GM12878 (cell line): ENCODE data around the gene ESPL1. TPM values are rescaled to one million over a fixed set of nuclear protein-coding genes. Genes with fewer than 3 reads are reported as not detected.

Experiments used
- polyA plus RNA-seq, 11 experiments: library from polyadenylated mRNA; depleted of rRNA in 4 of 11; unstranded in 6 of 11; stranded (reverse) in 5 of 11; fragments of >200 nt; fragmentation: Nextera tagmentation in 4 of 11; fragmentation: Illumina TruSeq in 1 of 11; extraction: Ambion mirVana in 4 of 11; extraction: Trizol in 1 of 11; gene quantifications; 1 replicate in 1 of 11; 2 replicates in 10 of 11; pipeline versions ENCODE4 v1.2.1 to v1.2.3, GENCODE V29; 2011 to 2016; ENCODE audit warnings: inconsistent platforms in 2 of 11, missing spikeins in 2 of 11, low read depth in 1 of 11
- total RNA-seq, 4 experiments: library from RNA; depleted of rRNA in 3 of 4; stranded (reverse); fragments of >200 nt in 3 of 4; fragmentation: Illumina TruSeq in 1 of 4; extraction: Trizol in 1 of 4; gene quantifications; 2 replicates each; pipeline versions ENCODE4 v1.2.1 to v1.2.3, GENCODE V29; 2013 to 2021

Gene ESPL1
- total and polyA plus RNA-seq, 10 of the 15 experiments (the other 5 are each of a cell fraction or from before 2014, with no cell fraction given), result 2.1 to 61.9 (median 21.2) TPM

Other genes with a start within 250 kb of the ESPL1 start
Only the 7 nearest of the 19 such genes appear.
- gene CSAD, start 87.4 kb upstream of the ESPL1 start, total RNA-seq (2014; rRNA removed), result 7.0 and 12.5 TPM in 2 replicates
- gene CSAD, start 87.4 kb upstream of the ESPL1 start, total RNA-seq (2014; rRNA removed; fragmentation: Illumina TruSeq; extraction: Trizol), result 5.4 and 6.7 TPM in 2 replicates
- gene CSAD, start 87.4 kb upstream of the ESPL1 start, total RNA-seq (2021), result 6.1 and 9.3 TPM in 2 replicates
- gene CSAD, start 87.4 kb upstream of the ESPL1 start, polyA plus RNA-seq (2011; rRNA removed), result 14.4 and 19.1 TPM in 2 replicates
- gene CSAD, start 87.4 kb upstream of the ESPL1 start, polyA plus RNA-seq (2014; fragmentation: Illumina TruSeq; extraction: Trizol), result 12.3 and 12.7 TPM in 2 replicates
- gene CSAD, start 87.4 kb upstream of the ESPL1 start, polyA plus RNA-seq (2014; fragmentation: Nextera tagmentation; extraction: Ambion mirVana), result 1 to 10 TPM; 1.2 to 2.0 TPM
- 20.0 and 20.4 TPM in 2 replicates for gene CSAD, start 87.4 kb upstream of the ESPL1 start, polyA plus RNA-seq (2014; rRNA removed)
- gene CSAD, start 87.4 kb upstream of the ESPL1 start, polyA plus RNA-seq (2016; fragmentation: Nextera tagmentation; extraction: Ambion mirVana), result 1 to 10 TPM; 1.1 to 2.4 TPM
- 366 and 425 TPM in 2 replicates for gene ITGB7, start 61.0 kb upstream of the ESPL1 start, total RNA-seq (2014; rRNA removed)
- gene ITGB7, start 61.0 kb upstream of the ESPL1 start, total RNA-seq (2014; rRNA removed; fragmentation: Illumina TruSeq; extraction: Trizol), result 158 and 166 TPM in 2 replicates
- 459 and 487 TPM in 2 replicates for gene ITGB7, start 61.0 kb upstream of the ESPL1 start, total RNA-seq (2021)
- gene ITGB7, start 61.0 kb upstream of the ESPL1 start, polyA plus RNA-seq (2011; rRNA removed), result 130 and 234 TPM in 2 replicates
- 95.4 and 174 TPM in 2 replicates for gene ITGB7, start 61.0 kb upstream of the ESPL1 start, polyA plus RNA-seq (2014; fragmentation: Illumina TruSeq; extraction: Trizol)
- gene ITGB7, start 61.0 kb upstream of the ESPL1 start, polyA plus RNA-seq (2014; fragmentation: Nextera tagmentation; extraction: Ambion mirVana), result 10 to 100 TPM; 54.5 to 99.5 TPM
- gene ITGB7, start 61.0 kb upstream of the ESPL1 start, polyA plus RNA-seq (2014; rRNA removed), result 282 and 333 TPM in 2 replicates
- 100 to 1,000 TPM; 269 to 332 TPM for gene ITGB7, start 61.0 kb upstream of the ESPL1 start, polyA plus RNA-seq (2016; fragmentation: Nextera tagmentation; extraction: Ambion mirVana)
- 3.4 and 4.0 TPM in 2 replicates for gene RARG, start 36.1 kb upstream of the ESPL1 start, total RNA-seq (2014; rRNA removed)
- gene RARG, start 36.1 kb upstream of the ESPL1 start, total RNA-seq (2014; rRNA removed; fragmentation: Illumina TruSeq; extraction: Trizol), result 3.0 and 3.9 TPM in 2 replicates
- 7.3 and 8.7 TPM in 2 replicates for gene RARG, start 36.1 kb upstream of the ESPL1 start, total RNA-seq (2021)
- 4.5 and 8.1 TPM in 2 replicates for gene RARG, start 36.1 kb upstream of the ESPL1 start, polyA plus RNA-seq (2011; rRNA removed)
- gene RARG, start 36.1 kb upstream of the ESPL1 start, polyA plus RNA-seq (2014; fragmentation: Illumina TruSeq; extraction: Trizol), result 2.6 and 4.2 TPM in 2 replicates
- gene RARG, start 36.1 kb upstream of the ESPL1 start, polyA plus RNA-seq (2014; fragmentation: Nextera tagmentation; extraction: Ambion mirVana), result under 1 TPM; 0.27 to 0.60 TPM
- gene RARG, start 36.1 kb upstream of the ESPL1 start, polyA plus RNA-seq (2014; rRNA removed), result 7.2 and 8.0 TPM in 2 replicates
- 1 to 10 TPM; 3.8 to 6.0 TPM for gene RARG, start 36.1 kb upstream of the ESPL1 start, polyA plus RNA-seq (2016; fragmentation: Nextera tagmentation; extraction: Ambion mirVana)
- gene PFDN5, start 27.2 kb downstream of the ESPL1 start, total RNA-seq (2014; rRNA removed), result 320 and 355 TPM in 2 replicates
- gene PFDN5, start 27.2 kb downstream of the ESPL1 start, total RNA-seq (2014; rRNA removed; fragmentation: Illumina TruSeq; extraction: Trizol), result 504 and 518 TPM in 2 replicates
- 300 and 322 TPM in 2 replicates for gene PFDN5, start 27.2 kb downstream of the ESPL1 start, total RNA-seq (2021)
- 851 and 863 TPM in 2 replicates for gene PFDN5, start 27.2 kb downstream of the ESPL1 start, polyA plus RNA-seq (2011; rRNA removed)
- gene PFDN5, start 27.2 kb downstream of the ESPL1 start, polyA plus RNA-seq (2014; fragmentation: Illumina TruSeq; extraction: Trizol), result 485 and 536 TPM in 2 replicates
- gene PFDN5, start 27.2 kb downstream of the ESPL1 start, polyA plus RNA-seq (2014; fragmentation: Nextera tagmentation; extraction: Ambion mirVana), result 1,000 to 10,000 TPM; 1,522 to 1,596 TPM
- 438 and 511 TPM in 2 replicates for gene PFDN5, start 27.2 kb downstream of the ESPL1 start, polyA plus RNA-seq (2014; rRNA removed)
- 100 to 1,000 TPM; 373 to 398 TPM for gene PFDN5, start 27.2 kb downstream of the ESPL1 start, polyA plus RNA-seq (2016; fragmentation: Nextera tagmentation; extraction: Ambion mirVana)
- gene MYG1, start 31.4 kb downstream of the ESPL1 start, total RNA-seq (2014; rRNA removed), result 61.7 and 81.0 TPM in 2 replicates
- 32.4 and 36.2 TPM in 2 replicates for gene MYG1, start 31.4 kb downstream of the ESPL1 start, total RNA-seq (2014; rRNA removed; fragmentation: Illumina TruSeq; extraction: Trizol)
- 64.9 and 68.7 TPM in 2 replicates for gene MYG1, start 31.4 kb downstream of the ESPL1 start, total RNA-seq (2021)
- 25.5 and 48.6 TPM in 2 replicates for gene MYG1, start 31.4 kb downstream of the ESPL1 start, polyA plus RNA-seq (2011; rRNA removed)
- gene MYG1, start 31.4 kb downstream of the ESPL1 start, polyA plus RNA-seq (2014; fragmentation: Illumina TruSeq; extraction: Trizol), result 23.2 and 37.6 TPM in 2 replicates
- gene MYG1, start 31.4 kb downstream of the ESPL1 start, polyA plus RNA-seq (2014; fragmentation: Nextera tagmentation; extraction: Ambion mirVana), result 10 to 100 TPM; 20.7 to 38.2 TPM
- gene MYG1, start 31.4 kb downstream of the ESPL1 start, polyA plus RNA-seq (2014; rRNA removed), result 66.7 and 76.8 TPM in 2 replicates
- 10 to 100 TPM; 50.2 to 53.7 TPM for gene MYG1, start 31.4 kb downstream of the ESPL1 start, polyA plus RNA-seq (2016; fragmentation: Nextera tagmentation; extraction: Ambion mirVana)
- gene AAAS, start 53.3 kb downstream of the ESPL1 start, total RNA-seq (2014; rRNA removed), result 74.3 and 84.5 TPM in 2 replicates
- gene AAAS, start 53.3 kb downstream of the ESPL1 start, total RNA-seq (2014; rRNA removed; fragmentation: Illumina TruSeq; extraction: Trizol), result 47.6 and 47.8 TPM in 2 replicates
- gene AAAS, start 53.3 kb downstream of the ESPL1 start, total RNA-seq (2021), result 65.3 and 69.0 TPM in 2 replicates
- gene AAAS, start 53.3 kb downstream of the ESPL1 start, polyA plus RNA-seq (2011; rRNA removed), result 43.9 and 64.7 TPM in 2 replicates
- 53.1 and 70.8 TPM in 2 replicates for gene AAAS, start 53.3 kb downstream of the ESPL1 start, polyA plus RNA-seq (2014; fragmentation: Illumina TruSeq; extraction: Trizol)
- 10 to 100 TPM; 58.6 to 71.5 TPM for gene AAAS, start 53.3 kb downstream of the ESPL1 start, polyA plus RNA-seq (2014; fragmentation: Nextera tagmentation; extraction: Ambion mirVana)
- 76.8 and 78.1 TPM in 2 replicates for gene AAAS, start 53.3 kb downstream of the ESPL1 start, polyA plus RNA-seq (2014; rRNA removed)
- 10 to 100 TPM; 84.5 to 93.1 TPM for gene AAAS, start 53.3 kb downstream of the ESPL1 start, polyA plus RNA-seq (2016; fragmentation: Nextera tagmentation; extraction: Ambion mirVana)
- gene SP7, start 68.1 kb downstream of the ESPL1 start, total RNA-seq (2014; rRNA removed), result not detected in 2 replicates
- not detected in 2 replicates for gene SP7, start 68.1 kb downstream of the ESPL1 start, total RNA-seq (2014; rRNA removed; fragmentation: Illumina TruSeq; extraction: Trizol)
- not detected in 2 replicates for gene SP7, start 68.1 kb downstream of the ESPL1 start, total RNA-seq (2021)
- not detected in 2 replicates for gene SP7, start 68.1 kb downstream of the ESPL1 start, polyA plus RNA-seq (2011; rRNA removed)
- gene SP7, start 68.1 kb downstream of the ESPL1 start, polyA plus RNA-seq (2014; fragmentation: Illumina TruSeq; extraction: Trizol), result not detected in 2 replicates
- gene SP7, start 68.1 kb downstream of the ESPL1 start, polyA plus RNA-seq (2014; fragmentation: Nextera tagmentation; extraction: Ambion mirVana), result under 1 TPM in 1 of 2 experiments, not detected in 1; 0.05 TPM
- gene SP7, start 68.1 kb downstream of the ESPL1 start, polyA plus RNA-seq (2014; rRNA removed), result not detected in 2 replicates
- under 1 TPM in 1 of 2 experiments, not detected in 1; 0.11 TPM for gene SP7, start 68.1 kb downstream of the ESPL1 start, polyA plus RNA-seq (2016; fragmentation: Nextera tagmentation; extraction: Ambion mirVana)